Fibroblast of skin of back (primary cell): ENCODE results near the gene RORB. TPM values are rescaled to one million over a fixed set of nuclear protein-coding genes. Genes with fewer than 3 reads are reported as not detected.

ENCODE experiments used
- DNase-seq: peaks from one replicate; pipeline ENCODE4 v3.0.0-alpha.2; 2013
- polyA plus RNA-seq, 2 experiments: library from polyadenylated mRNA; unstranded; fragments of 120-200 nt; gene quantifications; one replicate each; pipeline ENCODE4 v1.2.1, GENCODE V29; 2013; ENCODE audit not compliant: insufficient read length in 2 of 2

RORB gene
- polyA plus RNA-seq (2013, experiment 1 of 2; ENCODE audit: insufficient read length), result 0.01 TPM
- polyA plus RNA-seq (2013, experiment 2 of 2; ENCODE audit: insufficient read length), result not detected

- DNase-seq, result peak; percentile 33
Measured at GRCh38 chr9:74496819-74497747, at the start of gene RORB. Gene RORB, plus strand, starts transcription at chr9:74497335. Its CDS starts 642 bp downstream, at chr9:74497977.

GRCh38 chr9:74447451-74448193, 49.5 kb upstream of the RORB start:
- no peak for DNase-seq

- DNase-seq, result no peak
Measured at GRCh38 chr9:74449060-74449459, 48.1 kb upstream of the RORB start.

GRCh38 chr9:74458832-74459231, 38.3 kb upstream of the RORB start:
- DNase-seq, result no peak

- no peak for DNase-seq
Measured at GRCh38 chr9:74463825-74464224, 33.3 kb upstream of the RORB start.

GRCh38 chr9:74478606-74479005, 18.5 kb upstream of the RORB start:
- DNase-seq, result no peak

- no peak for DNase-seq
Measured at GRCh38 chr9:74479711-74480110, 17.4 kb upstream of the RORB start.

- no peak for DNase-seq
Measured at GRCh38 chr9:74487395-74487794, 9.7 kb upstream of the RORB start.

- DNase-seq, result no peak
Measured at GRCh38 chr9:74493512-74493911, 3.6 kb upstream of the RORB start.

- no peak for DNase-seq
Measured at GRCh38 chr9:74494490-74494889, 2.6 kb upstream of the RORB start.

GRCh38 chr9:74496406-74496805, 729 bp upstream of the RORB start:
- no peak for DNase-seq

GRCh38 chr9:74497748-74498620, 849 bp downstream of the RORB start:
- DNase-seq, result peak; percentile 8

- no peak for DNase-seq
Measured at GRCh38 chr9:74498621-74499095, 1.5 kb downstream of the RORB start.

GRCh38 chr9:74499111-74499601, 2.0 kb downstream of the RORB start:
- DNase-seq, result no peak

GRCh38 chr9:74499770-74500583, 2.8 kb downstream of the RORB start:
- peak; percentile 0 for DNase-seq

- DNase-seq, result no peak
Measured at GRCh38 chr9:74500584-74500924, 3.4 kb downstream of the RORB start.

GRCh38 chr9:74501570-74501969, 4.4 kb downstream of the RORB start:
- DNase-seq, result no peak

- DNase-seq, result no peak
Measured at GRCh38 chr9:74503219-74503618, 6.1 kb downstream of the RORB start.

GRCh38 chr9:74503666-74504065, 6.5 kb downstream of the RORB start:
- no peak for DNase-seq

GRCh38 chr9:74511333-74511732, 14.2 kb downstream of the RORB start:
- no peak for DNase-seq

GRCh38 chr9:74512416-74512815, 15.3 kb downstream of the RORB start:
- DNase-seq, result no peak
